GM21825 (cell line): ENCODE measurements around the gene CHST9.
"Not testable (repeated sequence)": the region's sequence is repeated elsewhere in the genome, so short reads cannot be mapped to it uniquely, and the experiment has no call there.

Experiments used
- ATAC-seq: cut with Tn5 transposase; IDR thresholded peaks from one replicate; pipeline ENCODE4 v1.9.1; 2021; ENCODE audit warnings: mild to moderate bottlenecking, moderate library complexity; ENCODE audit not compliant: unreplicated experiment

CHST9 gene

GRCh38 chr18:27185025-27185763 lies at the start of gene CHST9:
TSS of gene CHST9 (minus strand) at chr18:27185308. CDS start at chr18:27142809, 42,499 bp downstream.
- ATAC-seq: no peak

DNA sequence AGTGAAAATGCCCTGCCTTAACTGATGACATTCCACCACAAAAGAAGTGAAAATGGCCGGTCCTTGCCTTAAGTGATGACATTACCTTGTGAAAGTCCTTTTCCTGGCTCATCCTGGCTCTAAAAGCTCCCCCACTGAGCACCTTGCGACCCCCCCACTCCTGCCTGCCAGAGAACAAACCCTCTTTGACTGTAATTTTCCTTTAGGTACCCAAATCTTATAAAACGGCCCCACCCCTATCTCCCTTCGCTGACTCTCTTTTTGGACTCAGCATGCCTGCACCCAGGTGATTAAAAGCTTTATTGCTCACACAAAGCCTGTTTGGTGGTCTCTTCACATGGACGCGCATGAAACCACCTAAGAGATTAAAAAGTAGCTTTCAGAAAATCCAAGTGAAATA lies 47.2 kb upstream of the CHST9 start:
- not testable (repeated sequence) for ATAC-seq

DNA sequence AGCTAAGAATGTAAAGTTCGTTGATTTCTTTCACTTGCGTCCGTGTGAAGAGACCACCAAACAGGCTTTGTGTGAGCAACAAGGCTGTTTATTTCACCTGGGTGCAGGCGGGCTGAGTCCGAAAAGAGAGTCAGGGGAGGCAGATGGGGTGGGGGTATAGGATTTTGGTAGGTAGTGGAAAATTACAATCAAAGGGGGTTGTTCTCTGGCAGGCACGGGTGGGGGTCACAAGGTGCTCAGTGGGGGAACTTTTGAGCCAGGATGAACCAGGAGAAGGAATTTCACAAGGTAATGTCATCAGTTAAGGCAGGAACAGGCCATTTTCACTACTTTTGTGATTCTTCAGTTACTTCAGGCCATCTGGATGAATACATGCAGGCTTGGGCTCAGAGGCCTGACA lies 46.6 kb upstream of the CHST9 start:
- not testable (repeated sequence) for ATAC-seq

GRCh38 chr18:27231221-27231620 lies 46.1 kb upstream of the CHST9 start:
- not testable (repeated sequence) for ATAC-seq

DNA sequence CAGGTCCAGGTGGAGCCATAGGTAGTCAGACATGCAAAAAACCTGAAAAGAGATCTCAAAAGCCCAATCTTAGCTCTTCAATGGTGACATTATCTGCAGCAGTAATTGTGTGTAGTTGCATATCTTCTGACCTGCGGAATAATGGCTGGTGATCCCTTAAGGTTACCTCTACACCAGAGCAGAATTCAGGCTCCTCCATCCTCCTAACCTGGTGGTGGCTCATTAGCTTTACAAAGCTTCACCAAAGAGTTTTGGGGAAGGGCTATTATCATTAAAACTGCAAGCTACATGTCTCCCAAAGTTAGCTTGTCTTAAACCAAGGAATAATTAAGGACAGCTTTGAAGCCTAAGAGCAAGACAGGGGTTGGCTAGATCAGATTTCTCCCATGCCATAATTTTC lies 42.6 kb upstream of the CHST9 start:
- no peak for ATAC-seq

GRCh38 chr18:27226556-27227075 lies 41.5 kb upstream of the CHST9 start:
- no peak for ATAC-seq

GRCh38 chr18:27225947-27226481 lies 40.9 kb upstream of the CHST9 start:
- ATAC-seq: no peak

- ATAC-seq: no peak
Measured at GRCh38 chr18:27223526-27224291, 38.6 kb upstream of the CHST9 start.

- ATAC-seq: no peak
Measured at GRCh38 chr18:27214831-27215230, 29.7 kb upstream of the CHST9 start.

GRCh38 chr18:27213123-27213717 lies 28.1 kb upstream of the CHST9 start:
- no peak for ATAC-seq

GRCh38 chr18:27211569-27211968 lies 26.5 kb upstream of the CHST9 start:
- no peak for ATAC-seq

DNA sequence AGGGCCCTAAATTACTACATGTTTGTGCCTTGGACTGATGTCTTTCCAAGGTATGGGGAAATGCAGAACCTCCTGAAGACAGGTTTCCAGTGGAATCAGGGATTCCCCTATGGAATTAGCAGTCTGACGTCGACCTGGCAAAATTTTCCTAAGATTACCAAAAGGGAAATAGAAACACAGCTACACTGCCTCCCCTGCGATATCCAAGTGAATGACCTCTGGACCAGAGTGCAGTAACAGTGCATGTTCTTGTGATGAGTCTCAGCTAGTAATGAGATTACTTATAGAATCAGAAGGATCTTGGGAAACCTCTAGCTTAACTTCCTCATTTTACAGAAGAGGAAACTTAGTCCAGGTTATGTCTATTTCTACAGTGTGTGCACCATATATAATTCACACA lies 21.3 kb upstream of the CHST9 start:
- no peak for ATAC-seq

GRCh38 chr18:27202741-27203140 lies 17.6 kb upstream of the CHST9 start:
- ATAC-seq: no peak

GRCh38 chr18:27198036-27198435 lies 12.9 kb upstream of the CHST9 start:
- no peak for ATAC-seq

DNA sequence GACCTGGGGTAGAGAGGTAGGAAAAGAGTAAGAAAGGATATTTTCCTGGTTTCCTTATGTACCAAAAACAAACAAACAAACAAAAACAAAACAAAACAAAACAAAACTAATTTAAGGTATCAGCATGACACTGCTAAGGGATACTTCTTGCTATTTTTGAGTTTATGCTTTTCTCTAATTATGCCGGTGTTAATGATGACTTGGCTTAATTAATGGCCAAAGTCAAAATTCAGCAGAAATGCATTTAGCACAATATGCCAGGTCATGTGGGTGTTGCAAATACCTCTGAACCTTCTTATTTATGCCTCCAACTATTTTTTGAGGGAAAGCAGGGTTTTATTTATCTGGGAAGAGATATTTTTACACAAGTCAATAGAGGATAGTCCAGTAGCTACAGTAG lies 3.2 kb upstream of the CHST9 start:
- no peak for ATAC-seq

DNA sequence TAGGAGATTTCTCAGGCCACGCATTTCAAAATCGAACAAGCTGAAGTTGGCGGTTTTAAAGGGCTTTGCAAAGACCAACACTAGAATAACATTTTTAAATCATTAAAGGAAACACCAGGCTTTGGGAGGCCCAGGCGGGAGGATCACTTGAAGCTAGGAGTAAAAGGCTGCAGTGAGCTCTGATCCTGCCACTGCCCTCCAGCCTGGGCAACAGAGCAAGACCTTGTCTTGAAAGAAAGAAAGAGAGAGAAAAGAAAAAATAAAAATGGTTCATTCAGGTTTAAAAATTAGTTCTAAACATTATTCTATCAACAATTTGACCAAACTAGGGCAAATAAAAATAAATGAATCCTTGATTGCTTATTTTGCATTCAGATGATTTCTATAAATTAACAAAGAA lies 789 bp upstream of the CHST9 start:
- ATAC-seq: no peak

DNA sequence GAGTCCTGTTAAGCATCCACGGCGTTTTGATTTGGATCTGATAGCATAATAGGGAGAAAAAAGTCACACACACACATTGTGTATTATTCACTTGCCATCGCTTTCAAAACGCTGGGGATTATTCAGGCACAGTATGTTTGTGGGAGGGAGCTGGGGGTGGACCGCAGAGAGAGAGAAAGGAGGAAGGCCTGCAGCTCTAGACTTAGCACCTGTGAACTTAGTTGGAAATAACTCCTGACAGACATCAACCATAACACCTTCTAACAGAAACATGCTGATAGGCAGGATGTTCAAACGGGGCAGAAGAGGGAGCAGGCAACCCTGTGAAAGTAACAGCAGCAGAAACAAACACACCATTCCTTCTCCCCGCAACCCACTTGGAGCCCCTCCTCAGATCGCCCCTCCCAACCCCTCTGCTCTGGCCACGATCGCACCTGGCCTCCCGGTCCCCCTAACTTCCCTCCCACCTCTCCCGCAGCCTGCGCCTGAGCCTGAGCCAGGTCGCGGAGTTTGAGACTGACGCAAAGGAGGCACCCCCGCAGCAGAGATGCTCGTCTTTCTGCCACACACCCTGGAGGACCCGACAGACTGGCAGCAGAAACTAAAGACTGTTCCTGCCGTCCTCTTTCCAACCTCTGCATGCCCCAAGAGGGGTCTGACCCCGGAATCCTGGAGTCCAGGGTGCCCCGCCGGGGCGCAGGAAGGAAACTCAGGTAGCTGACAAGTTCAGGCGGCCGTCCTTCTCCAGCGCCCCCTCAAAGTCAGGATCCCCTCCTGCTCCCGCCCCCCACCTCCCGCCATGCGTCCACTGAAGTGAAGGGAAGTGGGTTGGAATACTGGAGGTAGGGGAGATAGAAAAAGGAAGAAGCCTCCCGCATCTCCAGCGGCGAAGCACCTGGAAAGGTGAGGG lies 738 bp downstream of the CHST9 start:
- no peak for ATAC-seq

DNA sequence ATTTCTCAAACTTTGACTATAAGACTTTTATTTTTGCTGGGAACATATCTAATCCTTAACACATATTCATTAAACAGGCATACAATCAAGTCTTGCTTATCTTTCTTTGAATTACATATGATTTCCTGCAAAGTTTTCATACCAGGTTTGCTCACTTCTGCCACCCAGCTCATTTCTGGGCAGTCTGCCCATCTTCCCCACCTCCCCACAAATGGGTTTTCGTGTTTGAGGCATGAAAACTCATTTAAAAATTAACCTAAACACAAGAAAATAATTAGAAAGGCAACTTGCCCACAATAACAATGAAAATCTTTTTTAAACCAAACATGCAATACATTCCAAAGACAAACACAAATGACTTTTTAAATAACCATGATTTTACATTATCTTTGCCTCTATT lies 3.4 kb downstream of the CHST9 start:
- ATAC-seq: no peak

DNA sequence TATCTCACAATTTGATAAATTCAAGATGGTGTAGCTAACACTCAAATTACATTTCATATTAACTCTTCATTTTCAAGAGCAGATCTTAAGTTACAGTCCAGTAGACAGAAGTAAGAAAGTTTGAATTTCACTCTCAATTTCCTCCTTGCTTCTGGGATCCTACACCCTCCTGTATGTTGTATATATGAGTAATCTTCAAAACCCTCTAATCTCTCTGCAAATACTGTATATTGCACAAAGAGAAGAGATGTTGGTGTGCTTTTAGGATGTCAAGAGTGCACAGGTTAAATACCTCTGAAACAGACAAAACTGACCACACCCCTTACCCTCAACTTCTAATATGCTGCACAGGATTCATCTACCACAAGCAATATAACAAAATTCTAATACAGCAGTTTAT lies 6.7 kb downstream of the CHST9 start:
- no peak for ATAC-seq

- ATAC-seq: no peak
Measured at GRCh38 chr18:27175914-27176313, 9.2 kb downstream of the CHST9 start.
